IMR-90 (cell line): ENCODE results near the gene DPP10. TPM values are rescaled to one million over a fixed set of nuclear protein-coding genes. Genes with fewer than 3 reads are reported as not detected.

ENCODE experiments used
- ATAC-seq: fragments of 200-7000 bp; cut with Tn5 transposase; 2 replicates; pipeline ENCODE4 v1.9.1; 2020; ENCODE audit warnings: low read depth, mild to moderate bottlenecking, moderate library complexity
- BruUV-seq: library from RNA; stranded (reverse); fragments of 400-500 nt; replicated peaks from 2 replicates; lab custom pipeline; 2021; lab: Mats Ljungman, UMichigan
- CTCF ChIA-PET: fragments of 300-600 bp; formaldehyde crosslinking; extraction: SDS; loops from one replicate; lab custom pipeline; 2021; ENCODE audit warnings: antibody characterized with exemption; lab: Yijun Ruan, JAX
- POLR2A ChIA-PET: fragments of 300-600 bp; sonication (Branson Sonifier 250); formaldehyde crosslinking; loops from one replicate; lab custom pipeline; 2022; ENCODE audit warnings: antibody characterized with exemption; ENCODE audit not compliant: unreplicated experiment; lab: Charles Lee
- DNase-seq: peaks from one replicate; pipeline ENCODE4 v3.0.0; 2013
- H2AFZ ChIP-seq: replicated peaks from 2 replicates; pipeline ENCODE3; 2013; ENCODE audit warnings: low read length, mild to moderate bottlenecking; ENCODE audit not compliant: poor library complexity
- H2AK5ac ChIP-seq: 2 replicates; pipeline ENCODE4 v1.6.1; 2013; ENCODE audit warnings: low read depth, low read length, inconsistent platforms
- H2AK9ac ChIP-seq: replicated peaks from 2 replicates; pipeline ENCODE3; 2013; ENCODE audit warnings: mild to moderate bottlenecking, low read depth, low read length, moderate library complexity; ENCODE audit not compliant: poor library complexity
- H2BK120ac ChIP-seq: 2 replicates; pipeline ENCODE4 v1.6.1; 2013; ENCODE audit warnings: low read depth, low read length, inconsistent platforms
- H2BK15ac ChIP-seq: 3 replicates; pipeline ENCODE4 v1.6.1; 2013; ENCODE audit warnings: low read depth, low read length, inconsistent platforms
- H2BK20ac ChIP-seq: 2 replicates; pipeline ENCODE4 v1.6.1; 2013; ENCODE audit warnings: low read depth, mild to moderate bottlenecking, inconsistent platforms, low read length, moderate library complexity
- H2BK5ac ChIP-seq: 2 replicates; pipeline ENCODE4 v1.6.1; 2013; ENCODE audit warnings: mild to moderate bottlenecking, low read depth, low read length, inconsistent platforms; ENCODE audit not compliant: poor library complexity, severe bottlenecking
- H3K14ac ChIP-seq: replicated peaks from 2 replicates; pipeline ENCODE4 v1.6.1; 2013; ENCODE audit warnings: low read depth, low read length, inconsistent platforms
- H3K18ac ChIP-seq: 2 replicates; pipeline ENCODE4 v1.6.1; 2013; ENCODE audit warnings: low read depth, low read length, control low read depth
- H3K23ac ChIP-seq: 2 replicates; pipeline ENCODE4 v1.6.1; 2013; ENCODE audit warnings: low read depth, low read length, inconsistent platforms
- H3K27ac ChIP-seq: 2 replicates; pipeline ENCODE4 v1.5.1; 2013; ENCODE audit warnings: mild to moderate bottlenecking, control low read depth, low read length; ENCODE audit not compliant: insufficient read depth
- H3K27me3 ChIP-seq: 2 replicates; pipeline ENCODE4 v1.6.1; 2013; ENCODE audit warnings: low read length; ENCODE audit not compliant: control insufficient read depth, insufficient read depth
- H3K36me3 ChIP-seq: 2 replicates; pipeline ENCODE4 v1.6.1; 2013; ENCODE audit warnings: low read length, mixed read lengths; ENCODE audit not compliant: control insufficient read depth, insufficient read depth
- H3K4ac ChIP-seq: 2 replicates; pipeline ENCODE4 v1.6.1; 2013; ENCODE audit warnings: low read depth, low read length, inconsistent platforms
- H3K4me1 ChIP-seq: 2 replicates; pipeline ENCODE4 v1.6.1; 2013; ENCODE audit warnings: low read length, mixed read lengths; ENCODE audit not compliant: control insufficient read depth, insufficient read depth
- H3K4me2 ChIP-seq: 2 replicates; pipeline ENCODE4 v1.6.1; 2013; ENCODE audit warnings: low read depth, mild to moderate bottlenecking, control low read depth, low read length, moderate library complexity
- H3K4me3 ChIP-seq: 2 replicates; pipeline ENCODE4 v1.5.1; 2013; ENCODE audit warnings: low read depth, mild to moderate bottlenecking, control low read depth, low read length, moderate library complexity; ENCODE audit not compliant: insufficient read depth
- H3K56ac ChIP-seq: 2 replicates; pipeline ENCODE4 v1.6.1; 2013; ENCODE audit warnings: low read length, inconsistent platforms; ENCODE audit not compliant: insufficient read depth; ENCODE audit errors: extremely low read depth
- H3K79me1 ChIP-seq, 2 experiments: 2 replicates each; pipeline ENCODE4 v1.6.1; 2013; ENCODE audit warnings: low read length in 2 of 2, inconsistent platforms in 1 of 2, low read depth in 1 of 2
- H3K9ac ChIP-seq: 2 replicates; pipeline ENCODE4 v1.6.1; 2013; ENCODE audit warnings: low read depth, low read length, control low read depth
- H3K9me1 ChIP-seq: 2 replicates; pipeline ENCODE4 v1.6.1; 2013; ENCODE audit warnings: low read length, inconsistent platforms; ENCODE audit not compliant: insufficient read depth
- H3K9me3 ChIP-seq: 2 replicates; pipeline ENCODE4 v1.6.1; 2013; ENCODE audit warnings: low read length; ENCODE audit not compliant: control insufficient read depth, insufficient read depth
- H4K20me1 ChIP-seq: 2 replicates; pipeline ENCODE4 v1.6.1; 2013; ENCODE audit warnings: low read length, inconsistent platforms; ENCODE audit not compliant: insufficient read depth
- H4K5ac ChIP-seq: 2 replicates; pipeline ENCODE4 v1.6.1; 2013; ENCODE audit warnings: mild to moderate bottlenecking, low read depth, low read length, control low read depth
- H4K8ac ChIP-seq, 2 experiments: 2 replicates each; pipeline ENCODE4 v1.6.1; 2013; ENCODE audit warnings: low read depth in 2 of 2, low read length in 2 of 2, control low read depth in 1 of 2, inconsistent platforms in 1 of 2
- H4K91ac ChIP-seq: 2 replicates; pipeline ENCODE4 v1.6.1; 2013; ENCODE audit warnings: low read depth, low read length, inconsistent platforms; ENCODE audit not compliant: insufficient read depth
- NFE2L2 ChIP-seq: fragments of 150-350 bp; IDR thresholded peaks from 2 replicates; pipeline ENCODE4 v1.6.1; 2016; ENCODE audit warnings: low read depth, mild to moderate bottlenecking, low read length
- WGBS, 2 experiments: methylation state at CpG; one replicate each; pipeline versions ENCODE4 v1.1.5 to v1.1.7; 2013; ENCODE audit warnings: missing lambda C conversion rate in 2 of 2; ENCODE audit not compliant: insufficient read length in 1 of 2; ENCODE audit errors: extremely low coverage in 2 of 2; 5-methylcytosine and 5-hydroxymethylcytosine counted together
- dilution Hi-C: fragments of 300-500 bp; cut with HindIII; formaldehyde crosslinking; loops from one replicate; pipeline ENCODE4 v1.14.3; 2018; ENCODE audit warnings: low sequenced_read_pairs; ENCODE audit not compliant: unreplicated experiment
- in situ Hi-C: fragments of 300-500 bp; cut with MboI; formaldehyde crosslinking; loops from 3 replicates; pipeline ENCODE4 v1.14.3; 2019; ENCODE audit warnings: low sequenced_read_pairs, inconsistent platforms, mixed read lengths
- intact Hi-C: fragments of 100-400 bp; cut with micrococcal nuclease; formaldehyde crosslinking; loops from 2 replicates; pipeline ENCODE4 v1.10.0; 2022
- polyA plus RNA-seq, 3 experiments: library from polyadenylated mRNA; depleted of rRNA; stranded (reverse); fragments of >200 nt; gene quantifications; 2 replicates each; pipeline ENCODE4 v1.2.3, GENCODE V29; 2012; ENCODE audit warnings: low replicate concordance in 1 of 3
- total RNA-seq: library from RNA; depleted of rRNA; stranded (reverse); fragments of >200 nt; gene quantifications from 2 replicates; pipeline ENCODE4 v1.2.3, GENCODE V29; 2012

The DPP10 gene
- total and polyA plus RNA-seq, 2 of the 4 experiments (the other 2 are of a cell fraction), result not detected

- Histone ChIP-seq H3K14ac (no peak overlapping the region), H3K4me1 (no peaks in the 10 kb centered on the region), H2AK5ac (no peak overlapping the region), H3K79me1 (no peaks in the 10 kb centered on the region), H3K4me3 (no peak overlapping the region), H2AK9ac (no peak overlapping the region), H4K8ac (no peak overlapping the region), H2BK120ac (no peak overlapping the region), H3K27ac (no peak overlapping the region), H3K9ac (no peak overlapping the region), H2AFZ (no peak overlapping the region), H3K9me1 (no peaks in the 10 kb centered on the region), H3K18ac (no peak overlapping the region), H4K91ac (no peak overlapping the region), H3K4me2 (no peak overlapping the region), H3K36me3 (no peaks in the 10 kb centered on the region), H4K5ac (no peak overlapping the region), H3K9me3 (no peaks in the 10 kb centered on the region), H3K4ac (no peak overlapping the region), H3K23ac (no peak overlapping the region), H4K20me1 (no peaks in the 10 kb centered on the region), H3K56ac (no peak overlapping the region), H2BK5ac (no peak overlapping the region), H2BK15ac (no peak overlapping the region), H3K27me3 (no peaks in the 10 kb centered on the region), H2BK20ac (no peak overlapping the region)
- dilution Hi-C loops, result no loop called here
- no CpG with 5 or more reads among the region's 1 CpG for WGBS, 2 experiments
- DNase-seq (no peak), ATAC-seq (no peak)
- intact Hi-C loops, result no loop called here
- in situ Hi-C loops, result no loop called here
- no peak for TF ChIP-seq NFE2L2
- ChIA-PET CTCF (interaction anchor here (1.0 kb wide), 1 partner anchor 15 kb away, joined by 5 read pairs; no protein-coding TSS in a partner anchor), POLR2A (no interaction called here)
- BruUV-seq, result no TSS peak
These were observed 95.3 kb downstream of the DPP10 start for GRCh38 chr2:114537777-114538176.
